NCI-H2227 (cell line): ENCODE results near the gene PUS7L.
"Not testable (repeated sequence)": the region's sequence is repeated elsewhere in the genome, so short reads cannot be mapped to it uniquely, and the experiment has no call there.

ENCODE experiments used
- DNase-seq: peaks from one replicate; lab custom pipeline; 2025; ENCODE audit not compliant: unreplicated experiment; lab: John Stamatoyannopoulos, UW

The PUS7L gene

DNA sequence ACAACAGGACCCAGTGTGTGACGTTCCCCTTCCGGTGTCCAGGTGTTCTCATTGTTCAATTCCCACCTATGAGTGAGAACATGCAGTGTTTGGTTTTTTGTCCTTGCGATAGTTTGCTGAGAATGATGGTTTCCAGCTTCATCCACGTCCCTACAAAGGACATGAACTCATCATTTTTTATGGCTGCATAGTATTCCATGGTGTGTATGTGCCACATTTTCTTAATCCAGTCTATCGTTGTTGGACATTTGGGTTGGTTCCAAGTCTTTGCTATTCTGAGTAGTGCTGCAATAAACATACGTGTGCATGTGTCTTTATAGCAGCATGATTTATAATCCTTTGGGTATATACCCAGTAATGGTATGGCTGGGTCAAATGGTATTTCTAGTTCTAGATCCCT is 7.2 kb downstream of the PUS7L start:
- not testable (repeated sequence) for DNase-seq

- no peak for DNase-seq
Observed at GRCh38 chr12:43750814-43751213, 7.8 kb downstream of the PUS7L start.

DNA sequence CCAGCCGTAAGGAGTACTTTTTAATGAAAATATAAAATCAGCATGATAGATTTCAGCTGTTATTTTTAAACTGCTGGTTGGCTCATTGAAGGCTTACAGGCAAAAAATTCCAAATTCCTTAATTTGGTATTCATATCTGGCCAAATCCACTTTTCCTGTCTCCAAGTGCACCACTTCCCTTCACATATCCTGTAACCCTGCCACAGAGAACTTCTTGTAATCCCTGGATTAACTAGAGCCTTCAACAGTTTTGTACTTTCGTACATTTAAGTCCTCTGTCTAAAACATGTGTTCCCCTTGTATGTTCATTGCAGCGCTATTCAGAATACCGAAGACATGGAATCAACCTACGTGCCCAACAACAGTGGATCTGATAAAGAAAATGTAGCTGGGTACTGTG is 9.6 kb downstream of the PUS7L start:
- no peak for DNase-seq

DNA sequence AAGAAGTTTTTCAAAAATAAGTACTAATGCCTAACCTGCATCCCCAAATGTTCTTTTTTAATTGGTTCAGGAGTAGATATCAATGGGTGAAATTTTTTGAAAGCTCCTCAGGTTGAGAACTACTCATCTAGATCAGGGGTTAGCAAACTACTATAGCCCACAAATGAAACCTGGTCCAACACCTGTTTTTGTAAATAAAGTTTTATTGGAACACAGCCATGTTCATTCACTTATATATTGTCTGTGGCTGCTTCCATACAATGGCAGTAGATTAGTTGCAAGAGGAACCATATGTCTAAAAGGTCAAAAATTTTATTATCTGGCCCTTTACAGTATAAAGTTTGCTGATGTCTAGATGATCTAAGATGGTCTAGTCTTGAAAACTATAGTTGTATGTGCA is 13.8 kb downstream of the PUS7L start:
- DNase-seq: no peak

GRCh38 chr12:43742106-43742505 is 16.5 kb downstream of the PUS7L start:
- DNase-seq: no peak

DNA sequence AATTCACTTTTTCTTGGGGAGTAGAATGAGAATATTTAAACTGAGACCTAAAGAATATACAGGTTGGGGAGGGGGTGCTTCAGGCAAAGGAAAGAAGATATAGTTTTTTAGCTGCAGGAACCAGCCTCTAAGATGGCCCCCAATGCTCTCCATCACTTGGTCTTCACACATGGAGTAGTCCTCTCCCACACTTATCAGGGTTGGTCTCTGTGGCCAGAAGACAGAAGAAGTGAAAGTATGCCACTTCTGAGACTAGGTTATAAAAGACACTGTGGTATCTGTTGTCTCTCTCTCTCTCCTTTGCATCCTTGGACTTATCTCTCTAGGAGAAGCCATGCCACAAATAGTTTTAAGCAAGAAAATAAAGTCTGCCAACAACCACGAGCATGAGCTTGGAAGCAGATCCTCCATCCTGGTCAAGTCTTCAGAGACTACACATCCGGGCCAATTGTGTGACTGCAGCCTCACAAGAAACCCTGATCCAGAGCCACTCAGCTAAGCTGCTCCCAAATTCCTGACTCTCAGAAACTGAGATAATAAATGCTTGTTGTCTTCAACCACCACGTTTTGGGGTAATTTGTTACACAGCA is 18.0 kb downstream of the PUS7L start:
- no peak for DNase-seq

DNA sequence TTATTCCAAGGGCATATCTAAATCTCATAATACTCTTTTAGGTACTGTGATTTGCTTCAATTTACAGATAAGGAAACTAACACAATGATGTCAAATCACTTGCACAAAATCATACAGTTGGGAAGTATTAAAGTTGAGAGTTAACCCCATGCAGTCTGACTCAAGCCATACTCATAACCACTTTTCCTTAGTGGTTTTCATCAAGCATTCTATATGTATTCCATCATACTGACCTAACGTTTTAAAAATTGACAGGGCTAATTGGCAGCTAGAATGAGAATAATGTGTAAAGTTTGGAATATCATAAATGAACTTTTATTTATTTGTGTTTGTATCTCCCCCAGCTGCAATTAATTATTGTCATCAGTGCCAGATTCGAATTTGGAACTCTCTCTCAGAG is 20.9 kb downstream of the PUS7L start:
- no peak for DNase-seq

GRCh38 chr12:43736927-43737440 is 21.6 kb downstream of the PUS7L start:
- no peak for DNase-seq

- no peak for DNase-seq
Observed at GRCh38 chr12:43733687-43734086, 24.9 kb downstream of the PUS7L start.

- no peak for DNase-seq
Observed at GRCh38 chr12:43730283-43730682, 28.3 kb downstream of the PUS7L start.

GRCh38 chr12:43728698-43729097 is 29.9 kb downstream of the PUS7L start:
- DNase-seq: no peak

- DNase-seq: no peak
Observed at GRCh38 chr12:43728117-43728516, 30.5 kb downstream of the PUS7L start.

- no peak for DNase-seq
Observed at GRCh38 chr12:43723134-43723533, 35.5 kb downstream of the PUS7L start.

DNA sequence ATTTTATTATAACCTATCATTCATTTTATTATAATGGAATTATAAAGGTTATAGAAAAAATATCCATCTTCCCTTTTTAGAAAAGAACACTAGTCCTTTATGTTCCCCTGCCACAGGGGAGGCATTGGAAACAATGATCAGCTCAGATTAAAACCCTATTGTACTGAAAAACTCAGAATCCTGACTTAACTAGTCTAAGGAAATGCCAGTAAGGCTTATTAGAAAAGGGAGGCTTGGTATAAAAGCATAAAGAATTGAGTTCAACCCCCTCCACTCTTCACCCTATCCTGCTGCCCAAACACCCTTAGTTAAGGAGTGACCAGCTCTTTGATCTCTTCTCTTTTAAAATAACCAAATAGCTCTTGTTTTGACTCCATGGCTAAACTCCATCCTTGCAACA is 36.0 kb downstream of the PUS7L start:
- no peak for DNase-seq

DNA sequence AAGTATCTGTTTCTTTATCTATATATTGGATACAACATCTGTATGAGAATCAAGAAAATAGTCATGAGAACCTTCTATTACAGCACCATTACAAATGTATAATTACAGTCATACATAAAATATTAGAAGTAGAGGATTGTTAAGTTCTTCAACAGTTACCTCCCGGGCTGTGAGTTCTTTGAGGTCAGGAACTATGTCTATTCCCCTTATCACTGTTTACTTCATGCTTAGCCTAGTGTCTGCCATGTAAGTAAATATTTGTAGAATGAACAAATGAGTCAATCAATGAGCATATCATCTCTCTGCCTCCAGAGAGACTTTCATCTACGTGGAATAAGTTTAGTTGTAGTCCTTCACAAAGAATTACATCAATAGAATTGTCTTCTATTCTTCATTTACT is 47.2 kb downstream of the PUS7L start:
- no peak for DNase-seq

DNA sequence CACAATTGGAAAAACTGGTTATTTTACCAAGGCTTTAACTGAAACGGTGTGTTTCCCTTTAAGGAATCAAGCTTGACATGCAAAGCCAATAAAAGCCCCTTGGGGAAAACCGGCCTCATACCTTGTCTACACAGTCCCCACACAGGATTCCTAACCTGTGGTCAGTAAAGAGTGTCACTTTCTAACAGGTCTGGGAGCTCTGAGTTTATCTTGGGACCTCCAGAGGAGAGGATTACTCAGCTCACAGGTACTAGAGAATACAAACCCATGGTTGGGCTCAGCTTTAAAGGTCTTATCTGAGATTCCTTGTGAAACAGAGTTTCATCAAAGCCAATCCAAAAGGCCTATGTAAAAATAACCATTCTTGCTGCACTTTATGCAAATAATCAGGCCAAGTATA is 54.8 kb downstream of the PUS7L start:
- DNase-seq: not testable (repeated sequence)

DNA sequence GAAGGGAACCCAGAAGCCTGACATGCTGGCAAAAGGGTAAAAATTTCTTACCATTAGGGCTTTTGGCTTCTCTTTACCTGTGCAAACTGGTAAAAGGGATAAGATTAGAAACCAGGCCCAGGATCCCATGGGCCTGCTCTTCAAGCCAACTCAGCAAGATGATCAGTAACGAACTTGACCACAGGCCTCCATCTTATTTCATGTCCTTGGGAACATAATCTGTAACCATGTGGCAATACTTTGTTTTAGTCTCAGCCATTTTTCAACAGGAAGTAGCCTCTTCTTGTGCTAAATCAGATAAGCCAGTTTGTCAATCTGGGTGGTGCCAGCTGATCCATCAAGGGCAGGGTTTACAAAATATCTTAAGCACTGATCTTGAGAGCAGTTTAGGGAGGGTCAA is 57.4 kb downstream of the PUS7L start:
- DNase-seq: not testable (repeated sequence)

DNA sequence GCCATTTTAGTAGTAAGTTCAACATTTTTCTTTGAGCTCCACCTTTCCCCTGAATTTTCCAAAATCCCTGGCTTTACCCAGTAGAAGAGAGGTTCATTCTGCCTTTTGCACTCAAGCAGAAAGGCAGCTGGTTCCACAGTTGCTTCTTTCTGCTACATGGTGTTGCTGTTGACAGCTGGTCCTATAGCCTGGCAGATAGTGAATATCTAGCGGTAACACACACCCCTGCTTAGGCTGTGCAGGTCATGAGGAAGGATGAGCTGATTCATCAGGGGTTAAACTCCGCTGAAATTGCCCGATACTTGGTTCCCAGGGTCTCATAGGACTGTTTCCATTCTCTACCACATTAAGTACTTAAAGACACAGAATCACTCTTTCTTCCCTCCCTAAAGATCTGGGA is 62.4 kb downstream of the PUS7L start:
- DNase-seq: no peak

GRCh38 chr12:43694879-43695278 is 63.7 kb downstream of the PUS7L start:
- DNase-seq: no peak

DNA sequence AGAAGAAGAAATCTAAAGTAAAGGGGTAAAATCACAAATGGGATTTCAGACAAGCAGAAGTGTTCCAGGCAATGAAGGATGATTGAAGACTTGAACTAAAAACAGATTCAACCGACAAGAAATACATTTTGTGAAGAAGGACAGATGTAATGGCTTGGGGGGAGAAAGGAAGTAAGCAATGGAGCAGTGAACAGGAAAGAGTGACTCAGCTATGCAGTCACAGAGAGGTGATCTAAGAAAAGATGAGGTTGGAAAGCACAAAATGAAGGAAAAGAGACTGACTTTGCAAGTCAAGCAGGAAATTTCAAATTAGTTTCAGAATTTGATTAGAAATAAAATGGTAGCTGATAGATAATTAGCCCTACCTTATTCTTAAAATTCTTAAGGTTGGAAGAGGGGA is 66.5 kb downstream of the PUS7L start:
- no peak for DNase-seq

- not testable (repeated sequence) for DNase-seq
Observed at GRCh38 chr12:43685491-43685890, 73.1 kb downstream of the PUS7L start.

GRCh38 chr12:43676183-43676813 is 82.3 kb downstream of the PUS7L start:
- peak; percentile 0 for DNase-seq
